HG03139 (cell line): ENCODE data around the gene PPP1R13L.
"Not testable (repeated sequence)": the region's sequence is repeated elsewhere in the genome, so short reads cannot be mapped to it uniquely, and the experiment has no call there.

Experiments used
- ATAC-seq: cut with Tn5 transposase; IDR thresholded peaks from one replicate; pipeline ENCODE4 v1.9.1; 2021; ENCODE audit not compliant: unreplicated experiment

Gene PPP1R13L

GRCh38 chr19:45404557-45405434, at the start of gene PPP1R13L:
Gene PPP1R13L, minus strand, starts transcription at chr19:45405069. Its CDS starts 6,751 bp downstream, at chr19:45398318.
- no peak for ATAC-seq

GRCh38 chr19:45451850-45452387, 47.0 kb upstream of the PPP1R13L start:
- ATAC-seq, result no peak

GRCh38 chr19:45451131-45451849, 46.4 kb upstream of the PPP1R13L start:
- no peak for ATAC-seq

- ATAC-seq, result peak; percentile 11
These were observed 45.1 kb upstream of the PPP1R13L start for GRCh38 chr19:45450012-45450333.

GRCh38 chr19:45448887-45449299, 44.0 kb upstream of the PPP1R13L start:
- no peak for ATAC-seq

GRCh38 chr19:45448425-45448756, 43.5 kb upstream of the PPP1R13L start:
- no peak for ATAC-seq

- no peak for ATAC-seq
These were observed 42.1 kb upstream of the PPP1R13L start for GRCh38 chr19:45446944-45447343.

- no peak for ATAC-seq
These were observed 41.4 kb upstream of the PPP1R13L start for GRCh38 chr19:45446295-45446694.

GRCh38 chr19:45445139-45445538, 40.3 kb upstream of the PPP1R13L start:
- ATAC-seq, result no peak

- ATAC-seq, result peak; percentile 48
These were observed 39.6 kb upstream of the PPP1R13L start for GRCh38 chr19:45444318-45445041.

- no peak for ATAC-seq
These were observed 38.8 kb upstream of the PPP1R13L start for GRCh38 chr19:45443462-45444317.

- ATAC-seq, result no peak
These were observed 38.1 kb upstream of the PPP1R13L start for GRCh38 chr19:45442778-45443461.

GRCh38 chr19:45442408-45442777, 37.5 kb upstream of the PPP1R13L start:
- ATAC-seq, result no peak

- no peak for ATAC-seq
These were observed 36.2 kb upstream of the PPP1R13L start for GRCh38 chr19:45440873-45441654.

- no peak for ATAC-seq
These were observed 35.4 kb upstream of the PPP1R13L start for GRCh38 chr19:45440259-45440638.

- peak; percentile 47 for ATAC-seq
These were observed 34.8 kb upstream of the PPP1R13L start for GRCh38 chr19:45439569-45440258.

GRCh38 chr19:45439190-45439568, 34.3 kb upstream of the PPP1R13L start:
- ATAC-seq, result no peak

- no peak for ATAC-seq
These were observed 32.5 kb upstream of the PPP1R13L start for GRCh38 chr19:45437328-45437727.

- ATAC-seq, result not testable (repeated sequence)
These were observed 27.7 kb upstream of the PPP1R13L start for GRCh38 chr19:45432543-45432942.
